Activated CD8-positive, alpha-beta memory T cell treated with anti-CD3 and anti-CD28 coated beads, Interleukin-2, amount 50 U/mL, for 1 hour (primary cell): ENCODE results near the gene THRA.
"Not testable (repeated sequence)": the region's sequence is repeated elsewhere in the genome, so short reads cannot be mapped to it uniquely, and the experiment has no call there.

Experiments used
- DNase-seq: peaks from one replicate; pipeline ENCODE4 v3.0.0-alpha.2; 2020; ENCODE audit errors: extremely low read depth

Gene THRA

GRCh38 chr17:40113110-40113906 lies 50.5 kb downstream of the THRA start:
- DNase-seq: peak; percentile 77

GRCh38 chr17:40113907-40114245 lies 51.1 kb downstream of the THRA start:
- DNase-seq: no peak

- DNase-seq: no peak
Measured at GRCh38 chr17:40115101-40115436, 52.3 kb downstream of the THRA start.

GRCh38 chr17:40121181-40122135 lies 58.7 kb downstream of the THRA start, which contains the start of gene MSL1:
MSL1 (plus strand) TSS chr17:40121971; CDS start chr17:40122613, 642 bp downstream.
- no peak for DNase-seq

- no peak for DNase-seq
Measured at GRCh38 chr17:40122136-40122998, 59.6 kb downstream of the THRA start.

GRCh38 chr17:40122999-40123810 lies 60.4 kb downstream of the THRA start:
- DNase-seq: no peak

GRCh38 chr17:40123811-40124114 lies 61.0 kb downstream of the THRA start:
- DNase-seq: no peak

- no peak for DNase-seq
Measured at GRCh38 chr17:40124279-40125141, 61.7 kb downstream of the THRA start.

- DNase-seq: no peak
Measured at GRCh38 chr17:40129498-40129897, 66.7 kb downstream of the THRA start.

GRCh38 chr17:40130352-40131042 lies 67.7 kb downstream of the THRA start:
- no peak for DNase-seq

GRCh38 chr17:40134184-40134583 lies 71.4 kb downstream of the THRA start:
- no peak for DNase-seq

GRCh38 chr17:40135817-40136216 lies 73.1 kb downstream of the THRA start:
- no peak for DNase-seq

GRCh38 chr17:40139566-40140058 lies 76.8 kb downstream of the THRA start:
- no peak for DNase-seq

- not testable (repeated sequence) for DNase-seq
Measured at GRCh38 chr17:40143166-40143565, 80.4 kb downstream of the THRA start.
